ENCODE results near the gene MEIS1.

Gene MEIS1

DNA sequence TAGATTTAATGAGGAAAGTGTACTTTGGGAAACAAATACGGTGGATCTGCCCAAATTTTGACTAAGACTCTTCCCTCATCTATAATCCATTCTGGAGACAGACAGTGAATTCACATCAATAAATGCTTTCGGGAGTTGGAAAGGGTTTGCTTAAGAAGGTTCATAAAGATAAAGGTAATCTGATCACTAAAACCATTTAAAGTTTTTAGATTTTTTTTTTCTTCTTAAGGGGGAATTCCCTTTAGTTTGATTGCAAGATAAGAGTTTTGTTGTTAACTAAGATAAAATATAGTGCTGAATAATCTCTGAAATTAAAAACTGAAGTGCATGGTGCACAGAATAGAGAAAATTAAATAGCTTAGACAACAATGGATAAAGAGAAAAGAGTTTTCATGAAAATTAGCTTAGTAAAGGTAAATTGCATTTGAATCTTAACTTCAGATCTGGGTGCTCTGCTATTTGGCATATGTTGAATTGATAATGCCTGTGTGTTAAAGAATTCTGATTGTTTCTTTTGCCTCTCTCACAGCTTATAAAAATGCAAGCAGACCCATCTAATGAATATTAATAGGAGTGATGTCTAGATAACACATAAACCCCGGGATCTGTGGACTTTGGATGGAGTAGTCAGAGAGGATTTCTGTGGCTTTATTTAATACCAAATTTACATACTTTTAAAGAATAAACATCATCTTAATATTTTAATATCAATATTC, 100.8 kb downstream of the MEIS1 start:
- no peak for DNase-seq (ENCODE audit: low read depth)

- DNase-seq (ENCODE audit: low read depth): no peak
Observed at GRCh38 chr2:66536290-66536673, 101.4 kb downstream of the MEIS1 start.

DNA sequence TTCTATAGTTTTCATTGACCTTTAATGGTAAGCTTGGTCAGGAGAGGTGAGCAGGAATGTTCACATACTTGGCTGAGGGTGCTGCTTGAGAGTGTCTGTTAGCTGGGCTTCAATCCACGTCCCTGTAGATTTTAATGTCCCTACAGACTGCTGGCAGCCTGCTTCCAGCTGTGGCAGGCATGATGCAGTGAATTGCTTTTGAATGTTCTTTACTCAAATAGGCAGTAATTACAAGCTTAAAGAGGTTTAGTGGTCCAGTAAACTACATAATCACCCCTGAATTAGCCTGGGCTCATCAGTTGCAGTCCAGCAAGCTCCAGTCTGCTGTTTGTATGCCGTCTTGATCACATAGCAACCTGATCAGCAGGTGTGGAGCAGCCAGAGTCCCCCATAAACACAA, 102.1 kb downstream of the MEIS1 start:
- no peak for DNase-seq (ENCODE audit: low read depth)

GRCh38 chr2:66538291-66538690, 103.4 kb downstream of the MEIS1 start:
- DNase-seq (ENCODE audit: low read depth): no peak

GRCh38 chr2:66539452-66539851, 104.5 kb downstream of the MEIS1 start:
- no peak for DNase-seq (ENCODE audit: low read depth)

GRCh38 chr2:66541646-66542045, 106.7 kb downstream of the MEIS1 start:
- DNase-seq (ENCODE audit: low read depth): no peak

- DNase-seq (ENCODE audit: low read depth): no peak
Observed at GRCh38 chr2:66543257-66543767, 108.4 kb downstream of the MEIS1 start.

GRCh38 chr2:66544258-66544657, 109.3 kb downstream of the MEIS1 start:
- DNase-seq (ENCODE audit: low read depth): no peak

GRCh38 chr2:66545258-66545657, 110.3 kb downstream of the MEIS1 start:
- no peak for DNase-seq (ENCODE audit: low read depth)

- no peak for DNase-seq (ENCODE audit: low read depth)
Observed at GRCh38 chr2:66547118-66547517, 112.2 kb downstream of the MEIS1 start.

- DNase-seq (ENCODE audit: low read depth): no peak
Observed at GRCh38 chr2:66547887-66548286, 113.0 kb downstream of the MEIS1 start.

DNA sequence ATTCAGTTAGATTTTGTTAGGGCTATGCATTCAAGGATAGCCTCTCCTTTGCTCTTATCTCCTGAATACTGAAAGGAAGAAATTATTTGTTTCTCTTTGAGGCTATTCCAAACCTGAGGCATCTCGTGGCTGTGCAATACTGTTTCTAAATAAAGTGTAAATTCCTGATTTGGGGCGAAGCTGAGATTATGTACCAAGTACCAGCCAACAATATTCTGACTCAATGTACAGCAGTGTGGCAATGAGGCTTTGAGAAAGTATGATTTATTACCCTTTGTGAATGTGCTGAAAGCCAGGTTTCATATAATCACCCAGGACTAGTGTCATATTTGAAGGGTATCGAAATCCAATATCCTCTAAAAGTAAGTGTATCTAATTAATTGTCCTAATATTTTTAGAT, 113.5 kb downstream of the MEIS1 start:
- DNase-seq (ENCODE audit: low read depth): no peak

DNA sequence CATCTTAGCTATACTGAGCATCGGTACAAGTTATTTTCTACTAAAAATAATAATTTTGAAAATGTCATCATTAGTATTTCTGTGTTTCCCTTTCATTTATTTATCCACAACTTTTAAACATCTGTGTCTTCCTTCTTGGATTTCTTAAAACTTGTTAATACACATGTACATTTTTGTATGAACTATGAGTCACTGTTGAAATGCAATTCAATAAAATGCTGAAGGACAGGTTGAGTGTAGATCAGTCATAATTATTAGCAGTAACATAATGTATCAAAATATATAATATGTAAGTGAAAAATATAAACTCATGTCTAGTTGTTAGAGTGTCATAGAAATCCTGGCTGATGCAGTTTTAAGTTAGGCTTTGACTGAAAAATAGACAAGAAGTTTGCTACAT, 115.9 kb downstream of the MEIS1 start:
- no peak for DNase-seq (ENCODE audit: low read depth)

GRCh38 chr2:66553370-66553769, 118.4 kb downstream of the MEIS1 start:
- DNase-seq (ENCODE audit: low read depth): no peak

GRCh38 chr2:66555091-66555490, 120.2 kb downstream of the MEIS1 start:
- no peak for DNase-seq (ENCODE audit: low read depth)

DNA sequence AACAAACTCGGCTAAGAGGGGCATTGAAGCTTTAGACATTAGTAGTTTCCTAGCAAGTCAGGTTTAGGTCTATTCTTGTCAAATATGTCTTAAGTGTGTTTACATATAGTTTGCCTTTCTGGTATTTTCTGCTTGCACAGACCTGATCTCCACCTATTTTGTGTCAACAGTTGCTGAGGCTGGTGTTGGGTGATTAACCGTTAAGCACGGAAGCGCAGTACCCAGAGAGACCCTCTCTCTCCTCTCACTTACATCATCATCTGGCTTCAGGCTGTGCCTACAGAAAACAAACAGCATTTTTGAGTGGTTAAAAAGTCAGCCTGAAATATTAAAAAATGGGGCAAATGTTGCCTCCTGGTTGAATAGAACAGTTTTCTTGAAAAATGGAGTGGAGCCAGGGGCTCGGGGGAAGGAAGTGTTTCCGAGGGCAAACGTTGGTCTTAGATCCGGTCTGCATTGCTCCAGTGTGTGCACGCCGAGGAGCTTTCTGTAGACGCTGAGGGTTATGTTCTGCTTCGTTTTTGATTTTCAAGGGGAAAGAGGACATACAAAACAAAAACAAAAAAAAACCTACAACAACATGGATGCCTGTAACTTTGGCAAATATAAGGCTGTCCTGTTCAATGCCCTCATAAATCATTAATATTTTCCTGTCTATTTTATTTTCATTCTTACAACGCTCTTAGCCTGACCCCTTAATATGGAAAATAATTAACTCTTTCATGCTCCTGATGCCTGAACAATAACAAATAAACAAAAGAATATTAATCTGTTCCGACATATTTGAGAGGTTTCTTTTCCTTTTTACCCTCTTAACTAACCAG, 120.8 kb downstream of the MEIS1 start:
- no peak for DNase-seq (ENCODE audit: low read depth)

GRCh38 chr2:66559672-66560071, 124.7 kb downstream of the MEIS1 start:
- no peak for DNase-seq (ENCODE audit: low read depth)

DNA sequence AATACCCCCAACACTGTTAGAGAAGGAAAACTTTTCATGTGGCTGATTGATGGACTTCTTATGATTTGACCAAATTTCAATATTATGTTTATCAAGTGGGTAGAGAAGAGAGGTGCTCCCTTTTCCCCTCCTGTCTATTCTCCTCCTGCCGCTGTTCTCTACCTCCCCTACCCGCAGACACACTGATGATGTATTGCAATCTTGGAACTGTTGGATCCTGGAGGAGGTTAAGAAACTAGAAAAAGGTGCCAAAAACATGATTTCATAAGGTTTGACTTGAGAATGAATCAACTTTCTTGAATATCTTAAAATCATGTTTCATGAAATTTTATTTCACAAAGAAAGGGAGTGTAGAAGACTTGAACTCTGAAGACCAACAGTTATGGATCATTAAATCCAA, 125.8 kb downstream of the MEIS1 start:
- DNase-seq (ENCODE audit: low read depth): no peak

- DNase-seq (ENCODE audit: low read depth): no peak
Observed at GRCh38 chr2:66561645-66562303, 126.8 kb downstream of the MEIS1 start.

DNA sequence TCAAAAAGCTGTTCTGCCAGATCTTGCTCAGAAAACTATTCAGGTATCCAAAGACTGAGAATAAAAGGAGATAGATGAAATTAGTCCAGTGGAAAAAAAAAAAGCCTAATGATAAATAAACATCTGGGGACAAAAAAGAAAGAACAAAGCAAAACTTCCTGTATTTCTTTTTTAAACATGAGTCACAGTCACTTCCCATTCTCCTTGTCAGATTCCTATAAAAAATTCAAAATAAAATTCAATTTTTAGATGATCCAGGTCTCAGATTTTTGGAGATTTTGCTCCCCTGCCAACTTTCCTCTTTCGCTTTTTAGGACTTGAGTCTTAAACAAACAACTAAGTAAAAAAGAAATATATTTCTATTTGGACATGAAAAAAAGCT, 127.4 kb downstream of the MEIS1 start:
- DNase-seq (ENCODE audit: low read depth): no peak

DNA sequence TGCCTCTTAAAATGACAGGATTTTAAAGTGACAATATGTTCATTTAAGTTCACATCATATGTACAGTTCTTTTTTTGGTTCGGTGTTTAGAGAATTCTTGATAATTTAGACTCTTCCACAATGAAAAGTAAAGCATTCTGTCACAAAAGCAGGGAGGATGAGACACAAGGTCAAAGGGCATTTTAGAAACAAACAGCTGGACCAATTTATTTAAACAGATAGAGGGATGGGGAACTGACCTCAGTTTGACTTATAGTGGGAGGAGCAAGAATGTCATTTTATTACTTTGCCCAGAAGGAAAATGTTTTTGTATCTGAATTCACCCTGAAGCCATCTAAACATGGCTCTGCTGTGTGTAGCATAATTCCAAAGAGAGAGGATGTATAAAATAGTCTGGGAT, 128.5 kb downstream of the MEIS1 start:
- no peak for DNase-seq (ENCODE audit: low read depth)

DNA sequence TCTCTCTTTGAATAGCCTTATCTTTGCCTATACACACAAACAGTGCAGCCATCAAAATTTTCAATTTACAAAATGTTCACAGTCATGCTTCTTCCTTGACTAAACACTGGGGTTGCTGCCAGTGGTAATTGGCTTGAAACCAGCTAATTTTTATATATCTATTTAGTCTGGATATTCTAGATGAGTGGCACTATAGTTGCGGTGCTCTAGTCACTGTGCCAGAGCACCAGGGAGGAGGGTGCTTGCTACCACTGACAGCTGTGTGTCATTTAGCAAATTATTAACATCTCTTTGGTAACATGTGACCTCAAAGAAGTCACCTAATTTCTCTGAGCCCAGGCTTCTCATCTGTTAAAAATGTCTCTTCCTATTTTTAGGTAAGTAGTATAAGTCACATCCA, 130.4 kb downstream of the MEIS1 start:
- DNase-seq (ENCODE audit: low read depth): no peak
